Cardiac septum (tissue), 1 donor: ENCODE data around the gene OR14K1. TPM values are rescaled to one million over a fixed set of nuclear protein-coding genes. Genes with fewer than 3 reads are reported as not detected.
"Not testable (repeated sequence)": the region's sequence is repeated elsewhere in the genome, so short reads cannot be mapped to it uniquely, and the experiment has no call there.

Experiments used
- DNase-seq: peaks from one replicate; pipeline ENCODE4 v3.0.0-alpha.2; 2020; ENCODE audit warnings: low spot score
- intact Hi-C: fragments of 100-400 bp; cut with DNase I; formaldehyde crosslinking; loops from one replicate; pipeline ENCODE4 v1.14.0; 2022
- long read RNA-seq: library from polyadenylated mRNA; unstranded; transcript quantifications from one replicate; pipeline ENCODE4 v2.0.0, GENCODE V29; 2021
- total RNA-seq: library from RNA; stranded (reverse); fragmentation: NEBNext Ultra II Directional; extraction: Animal tissue kit (Norgen Biotek cat#: 25700); gene quantifications from one replicate; pipeline ENCODE4 v1.2.1, GENCODE V29; 2021
- donor health status: DM: no; HTN: no; CAD: no.

OR14K1 gene, protein sequence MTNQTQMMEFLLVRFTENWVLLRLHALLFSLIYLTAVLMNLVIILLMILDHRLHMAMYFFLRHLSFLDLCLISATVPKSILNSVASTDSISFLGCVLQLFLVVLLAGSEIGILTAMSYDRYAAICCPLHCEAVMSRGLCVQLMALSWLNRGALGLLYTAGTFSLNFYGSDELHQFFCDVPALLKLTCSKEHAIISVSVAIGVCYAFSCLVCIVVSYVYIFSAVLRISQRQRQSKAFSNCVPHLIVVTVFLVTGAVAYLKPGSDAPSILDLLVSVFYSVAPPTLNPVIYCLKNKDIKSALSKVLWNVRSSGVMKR
- total RNA-seq, result not detected
- long read RNA-seq, result 0 reads

DNA sequence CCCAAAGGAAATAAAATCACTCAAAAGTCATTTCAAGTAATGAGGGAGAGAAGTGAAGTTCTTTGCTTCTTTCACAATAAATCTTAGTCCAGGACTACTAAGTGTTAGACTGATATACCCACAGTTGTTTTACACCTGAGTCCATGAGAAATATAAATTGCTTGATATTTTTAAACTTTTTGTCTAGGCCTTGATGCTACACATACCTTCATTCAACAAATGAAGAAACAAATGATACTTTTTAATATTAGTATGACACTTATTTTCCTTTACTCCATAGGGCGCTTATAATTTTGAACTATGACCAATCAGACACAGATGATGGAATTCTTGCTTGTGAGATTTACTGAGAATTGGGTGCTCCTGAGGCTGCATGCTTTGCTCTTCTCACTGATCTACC lies at the start of gene OR14K1:
OR14K1 (plus strand) TSS at position 301 of the 400 bp plus-strand sequence; CDS start at position 301, 0 bp downstream.
- intact Hi-C loops, result no loop called here
- DNase-seq, result no peak

DNA sequence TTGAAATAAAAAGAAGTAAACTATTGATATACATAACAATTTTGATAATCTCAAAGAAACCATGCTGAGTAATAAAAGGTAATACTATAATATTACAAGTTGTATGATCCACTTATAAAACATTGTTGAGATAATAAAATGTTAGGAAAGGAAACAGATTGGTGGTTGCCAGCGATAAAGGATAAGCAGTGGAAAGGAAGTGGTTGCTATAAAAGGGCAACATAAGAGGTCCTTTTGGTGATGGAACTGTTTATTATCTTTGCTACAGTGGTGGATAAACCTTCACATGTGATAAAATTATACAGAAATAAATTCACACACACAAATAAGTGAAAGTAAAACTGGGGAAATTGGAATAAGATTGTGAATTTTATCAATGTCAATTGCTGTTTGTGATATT lies 37.1 kb upstream of the OR14K1 start:
- intact Hi-C loops, result no loop called here
- no peak for DNase-seq

DNA sequence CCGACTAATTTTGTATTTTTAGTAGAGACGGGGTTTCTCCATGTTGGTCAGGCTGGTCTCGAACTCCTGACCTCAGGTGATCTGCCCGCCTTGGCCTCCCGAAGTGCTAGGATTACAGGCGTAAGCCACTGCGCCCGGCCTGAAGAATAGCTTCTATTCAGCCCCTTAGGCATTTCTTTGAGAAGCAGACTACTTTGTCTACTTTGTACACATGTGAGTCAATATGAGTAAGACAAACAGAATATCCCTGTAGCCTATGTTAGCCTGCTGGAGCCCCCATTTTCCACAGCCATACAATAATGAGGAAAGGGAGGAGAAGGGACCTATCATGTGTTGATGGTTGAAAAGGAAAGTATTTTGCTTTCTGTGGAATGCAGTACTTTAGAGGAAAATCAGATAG lies 27.7 kb upstream of the OR14K1 start:
- intact Hi-C loops, DNase-seq: not testable (repeated sequence)

DNA sequence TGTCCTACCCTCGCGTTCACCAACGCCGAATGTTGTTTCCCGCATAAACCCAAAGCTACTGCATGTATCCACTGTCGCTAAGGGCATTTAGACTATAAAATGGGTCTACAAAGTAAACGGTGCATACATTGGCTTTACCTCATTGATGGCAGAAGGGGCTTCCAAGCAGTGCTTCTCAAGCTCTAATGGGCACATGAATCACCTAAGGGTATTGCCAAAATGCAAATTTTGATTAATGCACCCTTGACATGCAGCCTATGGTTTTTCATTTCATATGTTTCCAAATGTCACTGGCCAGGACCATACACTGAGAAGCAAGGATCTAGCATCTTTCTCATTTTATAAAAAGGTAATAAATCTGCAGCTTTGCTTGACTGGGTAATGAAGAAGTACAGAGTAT lies 24.7 kb upstream of the OR14K1 start:
- no peak for DNase-seq
- intact Hi-C loops, result no loop called here

DNA sequence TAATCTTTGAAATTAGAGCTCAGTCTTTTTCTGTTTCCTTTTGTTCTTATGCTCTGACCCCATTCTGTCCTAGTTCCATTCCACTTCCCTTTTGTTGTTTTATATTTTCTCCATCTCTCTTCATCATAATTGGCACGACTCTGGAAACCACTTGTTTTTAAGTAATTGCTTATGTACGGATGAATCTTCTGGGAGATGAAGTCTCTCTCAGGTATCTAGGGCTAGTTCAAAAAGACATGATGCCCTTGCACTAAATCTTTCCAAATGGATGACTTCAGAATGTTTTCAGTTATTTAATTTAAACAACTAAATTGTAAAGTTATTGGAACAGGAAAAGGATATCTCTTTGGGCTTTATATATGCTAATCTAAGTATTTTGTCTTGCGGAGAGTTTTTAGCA lies 21.9 kb upstream of the OR14K1 start, which contains the start of gene OR6F1:
OR6F1 (minus strand) TSS at position 101 of the 400 bp plus-strand sequence. CDS start 3,891 bp downstream, outside the sequence.
- no peak for DNase-seq
- intact Hi-C loops, result no loop called here

DNA sequence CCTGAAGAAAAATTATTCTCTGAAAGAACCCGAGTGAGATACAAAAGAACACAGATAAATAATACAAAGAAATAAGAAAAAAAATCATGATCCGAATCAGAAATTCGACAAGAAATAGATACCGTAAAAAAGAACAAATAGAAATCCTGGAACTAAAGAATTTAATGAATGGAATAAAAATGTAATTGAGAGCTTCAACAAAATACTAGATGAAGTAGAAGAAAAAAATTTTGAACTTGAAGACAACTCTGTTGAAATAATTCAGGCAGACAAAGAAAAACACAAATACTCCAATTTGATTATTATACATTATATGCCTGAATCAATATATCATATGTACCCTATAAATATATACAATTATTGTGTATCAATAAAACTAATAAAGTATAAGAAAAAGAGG lies 17.2 kb upstream of the OR14K1 start:
- no peak for DNase-seq
- intact Hi-C loops, result no loop called here

DNA sequence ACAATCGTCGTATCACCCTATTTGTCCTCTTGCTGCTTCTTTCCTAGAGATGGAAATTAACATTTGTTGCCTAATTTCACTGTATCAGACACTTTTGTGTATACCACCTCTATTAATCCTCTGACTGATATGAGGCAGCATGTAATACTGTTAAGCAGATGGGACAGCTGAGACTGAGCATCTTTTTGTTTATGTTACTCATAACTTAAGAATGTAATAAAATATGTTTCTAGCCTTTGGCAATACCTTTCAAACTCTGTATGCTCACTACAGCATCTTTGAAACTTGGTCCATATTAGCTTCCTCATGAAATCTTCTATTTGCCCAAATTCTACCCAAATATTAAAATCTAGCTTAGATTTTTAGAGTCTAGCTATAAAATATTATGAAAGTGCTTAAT lies 2.3 kb downstream of the OR14K1 start:
- intact Hi-C loops, result no loop called here
- no peak for DNase-seq

DNA sequence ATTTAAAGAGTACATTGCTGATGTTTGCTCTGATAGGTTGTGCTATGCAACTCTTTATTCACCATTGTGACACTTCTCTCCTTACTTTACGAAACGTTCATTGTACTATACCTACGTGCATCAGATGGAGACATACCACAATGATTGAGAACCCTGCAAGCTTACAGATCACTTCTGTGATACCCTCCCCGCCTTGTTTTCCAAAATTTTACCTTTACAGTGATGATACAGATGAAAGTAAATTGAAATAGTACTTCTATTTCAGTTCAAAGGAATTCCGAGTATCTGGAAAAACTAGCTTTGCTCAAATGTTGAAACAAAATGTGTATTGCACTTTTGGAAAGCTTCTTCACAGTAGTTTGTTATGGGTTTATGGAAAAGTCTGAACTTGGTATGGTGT lies 3.3 kb downstream of the OR14K1 start:
- intact Hi-C loops, result no loop called here
- DNase-seq, result no peak

DNA sequence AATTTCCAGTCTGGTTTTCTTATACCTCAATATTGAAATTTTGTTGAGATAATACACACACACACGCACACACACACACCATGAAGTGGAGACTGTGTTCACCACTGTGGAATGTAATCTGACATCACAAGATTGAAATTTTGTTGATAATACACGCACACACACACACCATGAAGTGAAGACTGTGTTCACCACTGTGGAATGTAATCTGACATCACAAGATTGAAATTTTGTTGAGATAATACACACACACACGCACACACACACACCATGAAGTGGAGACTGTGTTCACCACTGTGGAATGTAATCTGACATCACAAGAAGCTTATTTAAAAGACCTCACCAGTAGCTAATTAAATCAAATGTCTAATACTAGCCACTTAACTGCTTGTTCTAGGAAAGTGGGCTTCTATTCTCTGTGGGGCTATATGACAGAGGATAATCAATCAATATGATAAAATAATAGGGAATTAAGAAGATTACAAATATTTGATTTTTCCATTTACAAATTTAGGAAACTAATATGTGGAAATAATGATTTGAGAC lies 3.9 kb downstream of the OR14K1 start:
- intact Hi-C loops, DNase-seq: not testable (repeated sequence)

DNA sequence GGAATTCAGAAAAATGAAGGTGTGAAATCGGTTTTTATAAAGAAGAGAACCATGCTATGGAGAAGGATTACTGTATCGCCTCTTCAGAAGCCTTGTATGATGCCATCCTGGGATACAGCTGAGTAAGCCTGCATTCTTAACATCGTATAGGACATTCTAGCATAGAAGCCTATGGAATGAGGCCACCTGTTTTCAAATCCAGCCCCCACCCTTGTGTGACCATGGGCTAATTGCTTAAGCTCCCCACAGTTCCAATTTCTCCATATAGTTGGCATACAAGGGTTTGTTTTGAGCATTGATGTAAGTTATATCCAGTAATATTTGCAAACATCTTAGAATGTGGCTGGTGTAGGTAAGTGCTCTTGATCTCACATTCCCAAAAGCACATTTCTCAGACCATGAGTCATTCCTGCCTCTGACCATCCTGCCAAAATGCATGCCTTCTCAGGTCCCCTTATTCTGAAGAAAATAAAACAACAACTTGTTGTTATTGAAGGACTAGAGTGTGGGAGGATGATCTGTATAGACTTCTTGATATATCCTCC lies 8.0 kb downstream of the OR14K1 start:
- intact Hi-C loops, result no loop called here
- DNase-seq, result no peak

DNA sequence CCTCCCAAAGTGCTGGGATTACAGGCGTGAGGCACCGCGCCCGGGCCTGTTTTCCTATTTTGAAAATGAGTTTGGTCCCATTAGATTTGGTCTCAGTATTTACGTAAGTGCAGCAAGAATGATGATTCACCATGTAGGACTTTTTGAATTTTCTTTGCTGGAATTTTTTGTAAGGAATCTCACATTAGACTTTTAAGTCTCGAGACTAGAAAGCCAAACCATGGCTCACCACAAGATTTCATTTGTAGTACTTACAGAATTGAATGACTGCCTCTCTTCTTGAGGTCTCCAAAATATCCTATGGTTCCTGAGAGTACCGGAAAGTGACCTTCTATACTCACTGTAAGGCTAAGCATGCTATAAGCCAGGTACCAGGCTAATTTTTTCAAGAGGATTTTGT lies 9.2 kb downstream of the OR14K1 start:
- no peak for DNase-seq
- intact Hi-C loops, result no loop called here

DNA sequence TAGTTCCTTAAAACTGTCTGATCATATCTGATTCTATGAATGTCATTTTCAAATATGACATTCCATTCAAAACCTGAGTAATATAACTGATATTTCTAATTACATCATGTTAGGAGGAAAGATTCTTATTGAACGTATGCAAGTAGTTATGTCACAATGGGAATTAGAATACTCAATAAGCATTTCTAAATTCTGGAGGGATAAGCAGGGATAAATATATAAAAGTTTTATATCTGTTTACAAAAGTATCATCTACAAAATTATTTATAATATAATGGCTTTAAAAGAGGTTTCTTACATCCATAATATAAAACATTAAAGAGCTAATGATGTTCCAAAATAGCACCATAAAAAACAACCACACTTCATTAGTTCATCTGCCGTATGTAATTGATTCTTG lies 9.6 kb downstream of the OR14K1 start, which contains the start of gene OR14A2:
OR14A2 (minus strand) TSS at position 101 of the 400 bp plus-strand sequence.
- DNase-seq, result no peak
- intact Hi-C loops, result no loop called here

DNA sequence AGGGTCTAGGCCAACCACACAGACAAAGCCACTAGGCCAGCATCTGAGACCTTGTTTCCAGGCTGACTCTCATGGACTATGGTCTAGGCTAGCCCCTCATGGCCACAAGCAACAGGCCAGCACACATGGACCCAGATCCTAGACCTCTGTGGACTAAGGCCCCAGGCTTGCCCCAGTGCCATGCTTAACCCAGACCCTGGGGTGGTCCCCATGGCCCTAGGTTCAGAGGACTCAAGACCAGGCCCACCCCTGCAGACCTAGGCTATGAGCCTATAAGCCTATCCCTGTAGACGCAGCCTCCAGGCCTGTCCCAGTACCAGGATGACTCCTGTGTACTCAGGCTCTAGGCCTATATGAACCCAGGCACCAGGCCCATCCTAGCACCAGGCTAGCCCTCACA lies 11.5 kb downstream of the OR14K1 start:
- no peak for DNase-seq
- intact Hi-C loops, result no loop called here

DNA sequence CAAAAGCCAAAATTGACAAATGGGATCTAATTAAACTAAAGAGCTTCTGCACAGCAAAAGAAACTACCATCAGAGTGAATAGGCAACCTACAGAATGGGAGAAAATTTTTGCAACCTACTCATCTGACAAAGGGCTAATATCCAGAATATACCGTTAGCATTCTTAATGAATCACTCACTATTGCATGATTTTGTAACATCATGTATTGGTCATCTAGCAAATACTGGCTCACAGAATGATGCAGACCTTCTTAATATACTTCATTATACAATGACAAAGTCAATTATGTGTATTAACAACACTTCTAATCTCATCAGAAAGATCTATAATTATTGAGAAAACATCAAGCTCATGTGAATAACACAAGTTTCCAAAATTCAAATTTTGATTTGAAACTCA lies 15.9 kb downstream of the OR14K1 start:
- intact Hi-C loops, DNase-seq: not testable (repeated sequence)

DNA sequence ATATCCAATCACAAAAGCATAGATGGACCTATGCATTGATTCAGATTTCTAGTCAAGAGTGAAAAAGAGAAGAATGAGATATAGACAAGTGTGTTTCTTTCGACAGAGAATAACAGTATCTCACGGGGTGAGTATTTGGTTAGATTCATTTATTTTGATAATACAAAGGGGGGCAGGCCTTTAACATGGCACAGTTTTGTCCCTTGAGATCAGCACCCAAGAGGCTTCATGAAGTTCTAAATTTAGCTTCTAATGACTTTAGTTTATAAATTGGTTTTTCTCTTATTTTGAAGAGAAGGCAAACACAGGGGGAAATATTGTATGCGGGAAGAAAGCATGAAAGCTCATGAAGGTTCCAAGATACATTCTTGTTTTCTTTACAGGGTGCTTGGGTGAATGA lies 22.0 kb downstream of the OR14K1 start, which contains the start of gene OR1C1:
OR1C1 (minus strand) TSS at position 101 of the 400 bp plus-strand sequence. CDS start 2,150 bp downstream, outside the sequence.
- intact Hi-C loops, result no loop called here
- no peak for DNase-seq

DNA sequence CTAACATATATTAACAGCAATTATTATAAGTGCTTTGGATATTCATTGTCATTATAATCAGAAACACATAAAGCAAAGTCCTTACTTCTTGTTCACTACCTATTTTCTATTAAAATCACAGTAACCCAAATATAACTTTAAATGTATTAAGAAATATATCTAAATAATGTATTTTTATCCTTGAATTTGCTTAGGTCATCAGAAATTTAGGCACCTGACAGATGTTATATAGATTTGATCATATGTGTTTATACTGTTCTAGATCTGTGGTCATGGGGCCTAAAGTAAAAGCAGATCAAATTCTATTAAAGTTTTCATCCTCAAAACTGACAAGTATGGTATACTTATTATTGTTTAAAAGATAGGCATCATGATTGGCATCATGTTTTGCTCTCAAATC lies 31.2 kb downstream of the OR14K1 start:
- intact Hi-C loops, result no loop called here
- DNase-seq, result no peak

Other genes starting within 250 kb of the OR14K1 start
- not detected for gene OR2C3, start 202.2 kb upstream of the OR14K1 start, total RNA-seq
- not detected for gene GCSAML, start 189.5 kb upstream of the OR14K1 start, total RNA-seq
- not detected for gene OR2G2, start 150.3 kb upstream of the OR14K1 start, total RNA-seq
- gene OR2G3, start 133.0 kb upstream of the OR14K1 start, total RNA-seq, result not detected
- gene OR13G1, start 58.9 kb upstream of the OR14K1 start, total RNA-seq, result not detected
- gene OR6F1, start 22.0 kb upstream of the OR14K1 start, total RNA-seq, result not detected
- gene OR14A2, start 9.5 kb downstream of the OR14K1 start, total RNA-seq, result not detected
- not detected for gene OR1C1, start 21.9 kb downstream of the OR14K1 start, total RNA-seq
- gene OR14A16, start 85.5 kb downstream of the OR14K1 start, total RNA-seq, result not detected
- not detected for gene OR11L1, start 103.3 kb downstream of the OR14K1 start, total RNA-seq
- gene TRIM58, start 118.6 kb downstream of the OR14K1 start, total RNA-seq, result 1.2 TPM
- not detected for gene OR2W3, start 157.0 kb downstream of the OR14K1 start, total RNA-seq
- gene OR2T8, start 181.6 kb downstream of the OR14K1 start, total RNA-seq, result not detected
- not detected for gene OR2AJ1, start 186.3 kb downstream of the OR14K1 start, total RNA-seq
- gene OR2L8, start 210.2 kb downstream of the OR14K1 start, total RNA-seq, result not detected
- gene OR2AK2, start 226.6 kb downstream of the OR14K1 start, total RNA-seq, result not detected